PC-9 (cell line): Measurements from ENCODE around the gene NTNG1. TPM values are rescaled to one million over a fixed set of nuclear protein-coding genes. Genes with fewer than 3 reads are reported as not detected.

Experiments used
- BruUV-seq: library from RNA; stranded (reverse); fragments of 400-500 nt; replicated peaks from 2 replicates; lab custom pipeline; 2021; lab: Mats Ljungman, UMichigan
- CTCF ChIA-PET: fragments of 300-600 bp; sonication (Branson Sonifier 250); formaldehyde crosslinking; loops from one replicate; lab custom pipeline; 2022; ENCODE audit warnings: antibody characterized with exemption; lab: Charles Lee
- POLR2A ChIA-PET: fragments of 300-600 bp; sonication (Branson Sonifier 250); formaldehyde crosslinking; loops from one replicate; lab custom pipeline; 2022; ENCODE audit warnings: antibody characterized with exemption; ENCODE audit not compliant: unreplicated experiment; lab: Charles Lee
- DNase-seq, 2 experiments: peaks; one replicate each; pipeline versions ENCODE4 v3.0.0 to v3.0.0-alpha.2; 2015 to 2022; ENCODE audit warnings: mixed read lengths in 1 of 2
- H2AFZ ChIP-seq: fragments of 200-600 bp; sonication (generic); 2 replicates; pipeline ENCODE4 v1.8.1; 2017; ENCODE audit warnings: antibody characterized with exemption
- H3F3A ChIP-seq: fragments of 200-600 bp; sonication (generic); 2 replicates; pipeline ENCODE4 v1.8.1; 2017; ENCODE audit warnings: antibody characterized with exemption, mild to moderate bottlenecking, low read depth; ENCODE audit not compliant: insufficient read depth
- H3K27ac ChIP-seq: fragments of 200-600 bp; sonication (generic); 2 replicates; pipeline ENCODE4 v1.6.1; 2016; ENCODE audit warnings: mixed run types
- H3K27me3 ChIP-seq: fragments of 200-600 bp; sonication (generic); 2 replicates; pipeline ENCODE4 v1.6.1; 2016; ENCODE audit warnings: low read depth, mixed run types; ENCODE audit not compliant: insufficient read depth
- H3K36me3 ChIP-seq: fragments of 200-600 bp; sonication (generic); 2 replicates; pipeline ENCODE4 v1.6.1; 2016; ENCODE audit warnings: low read depth, mixed run types
- H3K4me1 ChIP-seq: fragments of 200-600 bp; sonication (generic); replicated peaks from 2 replicates; pipeline ENCODE4 v1.6.1; 2016; ENCODE audit warnings: mixed run types; ENCODE audit not compliant: insufficient read depth
- H3K4me2 ChIP-seq: fragments of 200-600 bp; sonication (generic); 2 replicates; pipeline ENCODE4 v1.6.1; 2017; ENCODE audit warnings: mixed run types
- H3K4me3 ChIP-seq: fragments of 200-600 bp; sonication (generic); 2 replicates; pipeline ENCODE4 v1.6.1; 2016; ENCODE audit warnings: mixed run types
- H3K79me2 ChIP-seq: fragments of 200-600 bp; sonication (generic); 2 replicates; pipeline ENCODE4 v1.6.1; 2017; ENCODE audit warnings: low read depth, mixed run types
- H3K9me2 ChIP-seq: fragments of 200-600 bp; sonication (generic); 2 replicates; pipeline ENCODE4 v1.8.1; 2017; ENCODE audit warnings: mild to moderate bottlenecking; ENCODE audit not compliant: insufficient read depth
- H3K9me3 ChIP-seq: fragments of 200-600 bp; sonication (generic); 2 replicates; pipeline ENCODE4 v1.8.1; 2016; ENCODE audit warnings: low read depth; ENCODE audit not compliant: insufficient read depth
- H4K20me1 ChIP-seq: fragments of 200-600 bp; sonication (generic); 2 replicates; pipeline ENCODE4 v1.8.1; 2017; ENCODE audit not compliant: insufficient read depth
- CTCF ChIP-seq: fragments of 200-600 bp; sonication (generic); conservative IDR thresholded peaks from 2 replicates; pipeline ENCODE4 v1.6.1; 2017; ENCODE audit warnings: mixed run types, antibody characterized with exemption, mild to moderate bottlenecking, moderate library complexity
- EZH2 ChIP-seq: fragments of 200-600 bp; sonication (generic); IDR thresholded peaks from 2 replicates; pipeline ENCODE4 v1.8.0; 2017; ENCODE audit warnings: antibody characterized with exemption, low read depth
- intact Hi-C: fragments of 100-400 bp; cut with micrococcal nuclease; formaldehyde crosslinking; loops from one replicate; pipeline ENCODE4 v1.10.0; 2022; ENCODE audit not compliant: unreplicated experiment
- total RNA-seq: library from RNA; stranded (reverse); gene quantifications from 2 replicates; pipeline ENCODE4 v1.2.3, GENCODE V29; 2021

Gene NTNG1
- total RNA-seq, 1 experiment from 2014 or later = not detected

GRCh38 chr1:107272321-107272720 is 131.5 kb downstream of the NTNG1 start:
- no peak overlapping the region for H2AFZ ChIP-seq
- H3K9me2 ChIP-seq = no peaks in the 10 kb centered on the region
- no peak for TF ChIP-seq CTCF
- no peak for TF ChIP-seq EZH2
- H3K4me1 ChIP-seq = no peaks in the 10 kb centered on the region
- H3K4me2 ChIP-seq = no peak overlapping the region
- no peak overlapping the region for H3K27ac ChIP-seq
- POLR2A ChIA-PET = no interaction called here
- intact Hi-C loops = no loop called here
- H3K4me3 ChIP-seq = no peak overlapping the region
- H3K27me3 ChIP-seq = no peaks in the 10 kb centered on the region
- H4K20me1 ChIP-seq = no peaks in the 10 kb centered on the region
- no TSS peak for BruUV-seq
- no peaks in the 10 kb centered on the region for H3K36me3 ChIP-seq
- no peaks in the 10 kb centered on the region for H3K79me2 ChIP-seq
- no peaks in the 10 kb centered on the region for H3K9me3 ChIP-seq
- H3F3A ChIP-seq = no peaks in the 10 kb centered on the region
- CTCF ChIA-PET = no interaction called here
- no peak for DNase-seq

GRCh38 chr1:107273515-107273914 is 132.7 kb downstream of the NTNG1 start:
- no peak for TF ChIP-seq EZH2
- TF ChIP-seq CTCF = no peak
- ChIA-PET CTCF (interaction anchor here (0.6 kb wide), 1 partner anchor 448 kb away, joined by 3 read pairs; no protein-coding TSS in a partner anchor), POLR2A (no interaction called here)
- Histone ChIP-seq H3F3A (no peaks in the 10 kb centered on the region), H3K9me3 (no peaks in the 10 kb centered on the region), H3K79me2 (no peaks in the 10 kb centered on the region), H3K4me1 (no peaks in the 10 kb centered on the region), H3K9me2 (no peaks in the 10 kb centered on the region), H3K27me3 (no peaks in the 10 kb centered on the region), H3K4me2 (0 out of 2 replicates have a peak overlapping the region, but pooled peaks have one; percentile 16), H3K36me3 (no peaks in the 10 kb centered on the region), H3K4me3 (no peak overlapping the region), H4K20me1 (no peaks in the 10 kb centered on the region), H2AFZ (0 out of 2 replicates have a peak overlapping the region, but pooled peaks have one; percentile 6), H3K27ac (no peak overlapping the region)
- no peak for DNase-seq
- no TSS peak for BruUV-seq
- intact Hi-C loops = no loop called here

GRCh38 chr1:107274227-107274626 is 133.4 kb downstream of the NTNG1 start:
- no peak overlapping the region for H3K4me3 ChIP-seq
- H3K36me3 ChIP-seq = no peaks in the 10 kb centered on the region
- CTCF ChIA-PET = no interaction called here
- no peaks in the 10 kb centered on the region for H3F3A ChIP-seq
- DNase-seq = no peak
- H3K27ac ChIP-seq = no peak overlapping the region
- H3K9me3 ChIP-seq = no peaks in the 10 kb centered on the region
- no peak overlapping the region for H2AFZ ChIP-seq
- H3K27me3 ChIP-seq = no peaks in the 10 kb centered on the region
- TF ChIP-seq CTCF = no peak
- no peak for TF ChIP-seq EZH2
- no peaks in the 10 kb centered on the region for H3K9me2 ChIP-seq
- no TSS peak for BruUV-seq
- intact Hi-C loops = no loop called here
- H4K20me1 ChIP-seq = no peaks in the 10 kb centered on the region
- no peaks in the 10 kb centered on the region for H3K4me1 ChIP-seq
- POLR2A ChIA-PET = no interaction called here
- no peak overlapping the region for H3K4me2 ChIP-seq
- H3K79me2 ChIP-seq = no peaks in the 10 kb centered on the region
